ENCODE results near the gene CLCN4.

The CLCN4 gene

GRCh38 chrX:10282490-10282889 lies 125.7 kb downstream of the CLCN4 start:
- TF ChIP-seq, protein P1, sequence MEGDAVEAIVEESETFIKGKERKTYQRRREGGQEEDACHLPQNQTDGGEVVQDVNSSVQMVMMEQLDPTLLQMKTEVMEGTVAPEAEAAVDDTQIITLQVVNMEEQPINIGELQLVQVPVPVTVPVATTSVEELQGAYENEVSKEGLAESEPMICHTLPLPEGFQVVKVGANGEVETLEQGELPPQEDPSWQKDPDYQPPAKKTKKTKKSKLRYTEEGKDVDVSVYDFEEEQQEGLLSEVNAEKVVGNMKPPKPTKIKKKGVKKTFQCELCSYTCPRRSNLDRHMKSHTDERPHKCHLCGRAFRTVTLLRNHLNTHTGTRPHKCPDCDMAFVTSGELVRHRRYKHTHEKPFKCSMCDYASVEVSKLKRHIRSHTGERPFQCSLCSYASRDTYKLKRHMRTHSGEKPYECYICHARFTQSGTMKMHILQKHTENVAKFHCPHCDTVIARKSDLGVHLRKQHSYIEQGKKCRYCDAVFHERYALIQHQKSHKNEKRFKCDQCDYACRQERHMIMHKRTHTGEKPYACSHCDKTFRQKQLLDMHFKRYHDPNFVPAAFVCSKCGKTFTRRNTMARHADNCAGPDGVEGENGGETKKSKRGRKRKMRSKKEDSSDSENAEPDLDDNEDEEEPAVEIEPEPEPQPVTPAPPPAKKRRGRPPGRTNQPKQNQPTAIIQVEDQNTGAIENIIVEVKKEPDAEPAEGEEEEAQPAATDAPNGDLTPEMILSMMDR (IDR thresholded peaks at IDR 0.05; ENCODE audit: extremely low read depth, missing control alignments) = no peak
- DNase-seq (ENCODE audit: low spot score) = no peak

GRCh38 chrX:10286195-10286594 lies 129.4 kb downstream of the CLCN4 start:
- DNase-seq (ENCODE audit: low spot score) = no peak
- TF ChIP-seq, protein P1 (IDR thresholded peaks at IDR 0.05; ENCODE audit: extremely low read depth, missing control alignments) = no peak
